ENCODE measurements around the gene ERC2.

The ERC2 gene

GRCh38 chr3:56196700-56197099 lies 271.6 kb downstream of the ERC2 start:
- no peak overlapping the region for H3K27ac ChIP-seq (ENCODE audit: extremely low read depth, low read depth, low read length)
- POLR2A ChIA-PET: no interaction called here
- CTCF ChIA-PET: interaction anchor here (1.1 kb wide), 1 partner anchor 55 kb away, joined by 5 read pairs; no protein-coding TSS in a partner anchor
- H3K4me1 ChIP-seq (ENCODE audit: control insufficient read depth, insufficient read depth, low read length): no peaks in the 10 kb centered on the region; the same call in 1 of the 2 replicates
- no peak overlapping the region for H3K4me3 ChIP-seq (ENCODE audit: low read depth, low read length)
- TF ChIP-seq MZF1 (tag by site-specific recombination; IDR thresholded peaks at IDR 0.05; ENCODE audit: borderline replicate concordance) (peak; percentile 84), FEZF1 (tag by site-specific recombination; IDR thresholded peaks at IDR 0.05) (peak; percentile 38), ZNF654 (tag by site-specific recombination; IDR thresholded peaks at IDR 0.05; ENCODE audit: low read depth) (no peak), ZNF157 (tag by site-specific recombination; IDR thresholded peaks at IDR 0.05) (no peak)
- H3K36me3 ChIP-seq (ENCODE audit: control insufficient read depth in 2 of 2, insufficient read depth in 1 of 2, low read length in 2 of 2): no peaks in the 10 kb centered on the region
- no peaks in the 10 kb centered on the region for H3K9me3 ChIP-seq (ENCODE audit: control insufficient read depth, insufficient read depth, low read depth, low read length)

GRCh38 chr3:56193519-56193918 lies 274.7 kb downstream of the ERC2 start:
- no peaks in the 10 kb centered on the region for H3K36me3 ChIP-seq (ENCODE audit: control insufficient read depth in 2 of 2, insufficient read depth in 1 of 2, low read length in 2 of 2)
- ChIA-PET POLR2A (no interaction called here), CTCF (no interaction called here)
- no peaks in the 10 kb centered on the region for H3K9me3 ChIP-seq (ENCODE audit: control insufficient read depth, insufficient read depth, low read depth, low read length)
- no peak overlapping the region for H3K27ac ChIP-seq (ENCODE audit: extremely low read depth, low read depth, low read length)
- TF ChIP-seq PRDM1 (tag by site-specific recombination; IDR thresholded peaks at IDR 0.05) (no peak), KLF7 (tag by site-specific recombination; IDR thresholded peaks at IDR 0.05; ENCODE audit: borderline replicate concordance) (no peak), PRDM6 (tag by site-specific recombination; IDR thresholded peaks at IDR 0.05) (no peak), TRIM28 (IDR thresholded peaks at IDR 0.05; ENCODE audit: borderline replicate concordance, low read length) (no peak), ZNF26 (tag by site-specific recombination; IDR thresholded peaks at IDR 0.05) (no peak)
- no peak overlapping the region for H3K4me3 ChIP-seq (ENCODE audit: low read depth, low read length)
- H3K4me1 ChIP-seq (ENCODE audit: control insufficient read depth, insufficient read depth, low read length): no peaks in the 10 kb centered on the region; the same call in 1 of the 2 replicates

GRCh38 chr3:56192001-56192400 lies 276.3 kb downstream of the ERC2 start:
- Histone ChIP-seq H3K4me3 (ENCODE audit: low read depth, low read length) (no peak overlapping the region), H3K4me1 (ENCODE audit: control insufficient read depth, insufficient read depth, low read length) (no peaks in the 10 kb centered on the region; the same call in 1 of the 2 replicates), H3K9me3 (ENCODE audit: control insufficient read depth, insufficient read depth, low read depth, low read length) (no peaks in the 10 kb centered on the region), H3K36me3 (ENCODE audit: control insufficient read depth in 2 of 2, insufficient read depth in 1 of 2, low read length in 2 of 2) (no peaks in the 10 kb centered on the region), H3K27ac (ENCODE audit: extremely low read depth, low read depth, low read length) (no peak overlapping the region)
- TF ChIP-seq ZNF214 (tag by site-specific recombination; IDR thresholded peaks at IDR 0.05; ENCODE audit: borderline replicate concordance) (no peak), RBAK (tag by site-specific recombination; IDR thresholded peaks at IDR 0.05) (no peak), KLF16 (tag by site-specific recombination; IDR thresholded peaks at IDR 0.05) (no peak), ZNF423 (tag by site-specific recombination; IDR thresholded peaks at IDR 0.05) (no peak), ZNF292 (tag by site-specific recombination; IDR thresholded peaks at IDR 0.05; ENCODE audit: borderline replicate concordance, low read depth) (no peak), MYNN (tag by site-specific recombination; IDR thresholded peaks at IDR 0.05; ENCODE audit: borderline replicate concordance) (no peak), ZNF274 (IDR thresholded peaks at IDR 0.05; ENCODE audit: low read length) (no peak), ZNF274 (tag by site-specific recombination; IDR thresholded peaks at IDR 0.05; ENCODE audit: borderline replicate concordance) (no peak), ZNF660 (tag by site-specific recombination; IDR thresholded peaks at IDR 0.05) (no peak), ZNF843 (tag by site-specific recombination; IDR thresholded peaks at IDR 0.05) (no peak), ZNF549 (tag by site-specific recombination; IDR thresholded peaks at IDR 0.05) (no peak), ZNF645 (tag by site-specific recombination; IDR thresholded peaks at IDR 0.05) (no peak), ZNF354C (tag by site-specific recombination; IDR thresholded peaks at IDR 0.05; ENCODE audit: borderline replicate concordance, low read depth) (no peak), HOXD13 (CRISPR knock-in tag; IDR thresholded peaks at IDR 0.05; ENCODE audit: borderline replicate concordance) (no peak), ZNF211 (tag by site-specific recombination; IDR thresholded peaks at IDR 0.05; ENCODE audit: low read depth) (no peak)
- CTCF ChIA-PET: no interaction called here
- POLR2A ChIA-PET: no interaction called here

Measured in HEK293 (cell line).